GM12872 (cell line): ENCODE measurements around the gene C11orf58.

Experiments
- TF ChIP-seq, protein P1 (sequence below): IDR thresholded peaks from 3 replicates; pipeline ENCODE4 v1.5.1; 2011; ENCODE audit warnings: low read depth, mild to moderate bottlenecking, low read length, moderate library complexity; ENCODE audit not compliant: insufficient read depth

Gene C11orf58

DNA sequence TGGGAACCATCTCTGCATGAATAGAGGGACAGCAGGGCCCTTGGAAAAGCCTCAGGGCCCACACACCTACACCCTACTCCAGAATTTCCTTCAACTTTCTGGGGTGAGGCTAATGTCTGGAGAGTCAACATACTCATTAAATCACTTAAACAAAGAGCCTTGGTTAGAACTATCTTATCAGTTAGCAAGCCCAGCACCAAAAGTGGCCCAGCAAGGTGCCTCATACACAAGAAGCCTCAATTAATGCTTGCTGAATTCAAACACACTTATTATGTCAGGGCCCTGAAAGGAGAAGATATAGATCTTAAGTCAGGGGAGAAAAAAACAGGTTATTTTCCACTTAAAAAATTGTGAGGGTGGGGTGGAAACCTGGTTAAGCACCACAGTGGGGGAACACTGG, 61.4 kb downstream of the C11orf58 start:
- TF ChIP-seq, protein P1, sequence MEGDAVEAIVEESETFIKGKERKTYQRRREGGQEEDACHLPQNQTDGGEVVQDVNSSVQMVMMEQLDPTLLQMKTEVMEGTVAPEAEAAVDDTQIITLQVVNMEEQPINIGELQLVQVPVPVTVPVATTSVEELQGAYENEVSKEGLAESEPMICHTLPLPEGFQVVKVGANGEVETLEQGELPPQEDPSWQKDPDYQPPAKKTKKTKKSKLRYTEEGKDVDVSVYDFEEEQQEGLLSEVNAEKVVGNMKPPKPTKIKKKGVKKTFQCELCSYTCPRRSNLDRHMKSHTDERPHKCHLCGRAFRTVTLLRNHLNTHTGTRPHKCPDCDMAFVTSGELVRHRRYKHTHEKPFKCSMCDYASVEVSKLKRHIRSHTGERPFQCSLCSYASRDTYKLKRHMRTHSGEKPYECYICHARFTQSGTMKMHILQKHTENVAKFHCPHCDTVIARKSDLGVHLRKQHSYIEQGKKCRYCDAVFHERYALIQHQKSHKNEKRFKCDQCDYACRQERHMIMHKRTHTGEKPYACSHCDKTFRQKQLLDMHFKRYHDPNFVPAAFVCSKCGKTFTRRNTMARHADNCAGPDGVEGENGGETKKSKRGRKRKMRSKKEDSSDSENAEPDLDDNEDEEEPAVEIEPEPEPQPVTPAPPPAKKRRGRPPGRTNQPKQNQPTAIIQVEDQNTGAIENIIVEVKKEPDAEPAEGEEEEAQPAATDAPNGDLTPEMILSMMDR: no peak

DNA sequence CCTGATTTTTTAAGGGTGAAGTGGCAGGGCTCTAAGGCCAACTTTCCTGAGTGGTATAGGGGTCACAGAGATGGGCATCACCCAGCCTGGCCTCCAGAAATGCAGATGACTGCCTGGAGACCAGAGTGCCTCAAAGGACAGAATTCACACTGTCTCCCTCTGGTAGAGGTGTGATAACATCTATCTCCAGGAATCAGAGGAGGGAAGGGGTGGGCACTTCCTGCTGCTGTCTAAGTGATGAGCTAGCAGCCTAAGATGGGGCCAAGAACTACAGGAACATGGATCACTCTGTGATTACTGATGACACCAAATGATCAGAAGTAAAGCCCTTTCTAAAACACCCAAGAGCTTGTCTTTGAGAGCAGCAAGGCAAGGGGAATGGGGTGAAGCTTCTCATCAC, 61.9 kb downstream of the C11orf58 start:
- TF ChIP-seq, protein P1: no peak

DNA sequence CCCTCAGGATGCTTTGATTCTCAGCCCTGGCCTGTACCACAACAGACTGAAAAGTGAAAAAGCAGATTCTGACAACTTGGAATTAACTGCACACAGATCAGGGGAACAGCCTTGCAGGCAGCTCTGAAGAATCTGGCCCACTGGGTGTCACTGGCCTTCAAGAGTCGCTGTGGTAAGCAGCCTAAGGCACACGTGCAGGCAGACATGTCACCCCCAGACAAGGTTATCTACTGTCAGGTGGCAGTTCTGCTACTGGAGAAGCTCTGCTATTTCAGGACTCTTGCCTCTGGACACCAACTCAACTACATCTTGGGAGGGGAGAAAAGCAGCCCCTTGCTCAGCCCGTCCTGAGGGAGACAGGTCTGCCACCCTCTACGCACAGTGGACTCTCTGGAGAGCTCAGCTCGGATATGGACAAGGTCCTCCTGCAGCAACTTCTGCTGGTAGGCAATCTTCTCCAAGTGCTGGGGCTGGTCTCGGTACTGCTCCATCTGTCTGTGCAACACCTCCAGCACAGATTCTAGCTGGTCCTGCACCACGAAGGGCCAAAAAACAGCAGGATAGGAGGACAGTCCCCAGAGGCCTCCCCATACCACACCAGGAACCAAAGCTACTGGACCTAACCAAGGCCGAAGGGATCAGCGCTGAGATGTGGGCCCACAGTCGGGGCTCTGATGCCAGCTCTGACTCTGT, 63.0 kb downstream of the C11orf58 start:
- TF ChIP-seq, protein P1: no peak

DNA sequence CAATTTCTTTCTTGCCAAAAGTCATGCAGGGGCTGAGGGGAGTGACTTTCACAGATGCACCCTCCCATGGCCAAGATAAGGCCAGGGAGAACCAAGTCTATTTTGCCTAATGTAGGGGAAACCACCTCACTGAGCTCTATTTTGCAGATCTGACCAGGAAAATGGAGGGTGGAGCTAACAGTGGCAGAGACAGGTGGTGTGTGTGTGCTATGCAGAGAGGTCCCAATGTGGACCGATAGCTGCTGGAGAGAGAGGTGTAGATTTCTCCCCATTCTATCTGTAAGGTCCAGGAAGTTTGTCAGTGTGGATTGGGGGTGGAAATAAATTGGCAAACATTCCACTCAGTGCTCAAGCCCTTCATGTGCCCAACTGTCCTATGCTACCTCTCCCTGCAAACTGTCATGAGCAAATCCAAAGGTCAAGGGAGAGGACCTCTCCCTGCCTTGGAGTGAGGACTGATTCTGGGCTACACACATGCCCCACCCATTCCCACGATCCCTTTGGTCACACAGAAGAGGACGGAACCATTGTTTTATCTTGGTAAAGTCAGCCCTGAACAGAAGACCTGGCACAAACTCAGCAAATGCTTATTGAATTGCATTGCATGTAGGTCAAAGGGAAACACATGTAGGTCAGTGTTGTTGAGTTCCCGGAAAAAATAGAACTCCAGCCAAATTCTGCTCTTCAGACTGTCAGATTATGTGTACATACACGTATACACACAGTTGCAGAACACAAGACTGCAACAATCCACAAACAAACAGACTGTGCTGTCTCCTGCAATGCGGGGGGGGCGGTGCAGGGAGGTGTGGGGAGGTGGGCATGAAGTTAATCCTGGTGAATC, 65.9 kb downstream of the C11orf58 start:
- TF ChIP-seq, protein P1: no peak

DNA sequence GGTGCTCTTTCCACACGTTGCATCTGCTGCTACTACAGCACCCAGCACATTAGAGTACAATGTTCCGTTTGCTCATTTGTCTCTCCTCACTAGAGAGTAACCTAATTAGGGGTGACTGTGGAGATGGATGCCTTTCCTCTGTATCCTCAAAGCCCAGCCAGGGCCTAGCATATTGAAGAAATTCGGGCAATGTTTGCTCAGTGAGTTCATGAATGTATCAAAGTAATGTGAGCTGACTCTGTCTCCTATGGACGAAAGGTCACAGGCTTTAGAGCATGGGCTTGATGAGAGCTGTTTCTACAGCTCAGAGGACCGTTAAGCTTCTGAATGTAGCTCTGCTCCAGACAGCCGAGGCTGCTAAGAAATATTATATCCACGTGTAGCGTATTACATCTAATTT, 67.5 kb downstream of the C11orf58 start:
- TF ChIP-seq, protein P1: no peak

DNA sequence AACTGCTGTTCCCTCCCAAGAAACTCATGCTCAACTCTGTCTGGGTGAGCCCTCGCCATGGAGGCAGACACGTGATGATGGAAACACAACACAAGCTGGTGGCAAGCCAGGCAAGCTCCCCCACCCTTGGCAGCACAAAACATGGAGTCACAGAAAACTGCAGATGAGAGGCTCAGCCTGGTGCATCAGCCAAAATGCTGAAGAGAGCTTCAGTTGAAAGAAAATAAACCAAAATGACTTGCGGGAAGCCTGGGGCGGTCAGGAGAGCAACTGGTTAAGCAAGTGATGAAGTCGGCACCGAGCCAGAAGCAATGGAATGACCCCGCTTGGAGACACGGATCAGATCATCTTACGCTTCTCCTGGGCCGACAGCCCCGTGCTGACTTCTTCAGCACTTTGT, 68.3 kb downstream of the C11orf58 start:
- TF ChIP-seq, protein P1: no peak

DNA sequence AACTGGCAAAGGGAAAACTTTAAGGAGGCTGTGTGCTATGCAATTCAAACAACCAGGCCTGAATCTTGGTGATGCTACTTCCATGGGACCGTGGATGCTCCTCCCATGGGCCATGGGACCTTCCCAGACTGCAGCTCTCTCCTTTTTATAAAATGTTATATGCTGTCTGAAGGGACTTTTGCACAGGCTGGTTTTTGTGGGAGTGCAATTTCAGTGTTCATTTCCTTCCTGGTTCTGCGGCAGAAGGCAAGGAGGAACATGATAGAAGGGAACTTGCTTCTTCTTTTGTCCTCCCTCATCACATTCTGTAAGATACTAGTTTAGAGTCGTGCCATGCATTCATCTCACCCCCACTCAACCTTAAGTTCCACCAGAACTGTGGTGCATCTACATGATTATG, 68.9 kb downstream of the C11orf58 start:
- TF ChIP-seq, protein P1: no peak
